CD4-positive, alpha-beta T cell (primary cell): Measurements from ENCODE around the gene TFF1. TPM values are rescaled to one million over a fixed set of nuclear protein-coding genes. Genes with fewer than 3 reads are reported as not detected.

Experiments
- ATAC-seq: fragments of 200-7000 bp; cut with Tn5 transposase; one replicate; pipeline ENCODE4 v1.10.0; 2022; ENCODE audit warnings: mild to moderate bottlenecking; ENCODE audit not compliant: poor library complexity
- CTCF ChIA-PET: fragments of 350-600 bp; sonication (Branson Sonifier 250); formaldehyde crosslinking; loops from one replicate; lab custom pipeline; 2021; ENCODE audit warnings: antibody characterized with exemption, inconsistent platforms; lab: Charles Lee
- POLR2A ChIA-PET: fragments of 350-600 bp; sonication (Branson Sonifier 250); formaldehyde crosslinking; loops from one replicate; lab custom pipeline; 2021; ENCODE audit warnings: antibody characterized with exemption, inconsistent platforms; lab: Charles Lee
- DNase-seq, 14 experiments: peaks; one replicate each; pipeline ENCODE4 v3.0.0-alpha.2; 2013 to 2020; ENCODE audit warnings: mixed read lengths in 2 of 14
- H3K27ac ChIP-seq, 2 donors: one replicate each; pipeline versions ENCODE4 v1.5.1 to v1.7.0; 2013; ENCODE audit warnings: low read length in 2 of 2, low read depth in 1 of 2, mild to moderate bottlenecking in 1 of 2
- H3K27me3 ChIP-seq, 2 experiments: 1 replicate in 1 of 2; 2 replicates in 1 of 2; pipeline versions ENCODE4 v1.6.1 to v1.7.0; 2013; ENCODE audit warnings: low read length in 2 of 2, control low read depth in 1 of 2, mild to moderate bottlenecking in 1 of 2, moderate library complexity in 1 of 2; ENCODE audit not compliant: insufficient read depth in 2 of 2, control insufficient read depth in 1 of 2
- H3K36me3 ChIP-seq: one replicate; pipeline ENCODE4 v1.6.1; 2013; ENCODE audit warnings: low read length, control low read depth; ENCODE audit not compliant: insufficient read depth
- H3K4me1 ChIP-seq: one replicate; pipeline ENCODE4 v1.6.1; 2013; ENCODE audit warnings: low read length, control low read depth; ENCODE audit not compliant: insufficient read depth
- H3K4me3 ChIP-seq: one replicate; pipeline ENCODE4 v1.5.1; 2013; ENCODE audit warnings: mild to moderate bottlenecking, low read length, moderate library complexity
- H3K9me3 ChIP-seq, 2 experiments: 1 replicate in 1 of 2; 2 replicates in 1 of 2; pipeline versions ENCODE4 v1.6.1 to v1.7.0; 2013; ENCODE audit warnings: low read length in 2 of 2, mild to moderate bottlenecking in 2 of 2, control low read depth in 1 of 2, moderate library complexity in 1 of 2; ENCODE audit not compliant: control insufficient read depth in 1 of 2, insufficient read depth in 1 of 2
- H3K27ac Mint-ChIP-seq: one replicate; pipeline ENCODE4 v1.8.0; 2020; ENCODE audit warnings: mixed read lengths
- H3K27me3 Mint-ChIP-seq: one replicate; pipeline ENCODE4 v1.8.0; 2021; ENCODE audit warnings: mixed read lengths
- H3K36me3 Mint-ChIP-seq: one replicate; pipeline ENCODE4 v1.8.0; 2021; ENCODE audit warnings: low read depth, mixed read lengths
- H3K4me1 Mint-ChIP-seq: one replicate; pipeline ENCODE4 v1.8.0; 2021; ENCODE audit warnings: low read depth, mixed read lengths
- H3K4me3 Mint-ChIP-seq: one replicate; pipeline ENCODE4 v1.8.0; 2020; ENCODE audit warnings: mild to moderate bottlenecking, mixed read lengths
- H3K9me3 Mint-ChIP-seq: one replicate; pipeline ENCODE4 v1.8.0; 2020; ENCODE audit warnings: mixed read lengths
- CTCF ChIP-seq: fragments of 200-600 bp; IDR thresholded peaks from one replicate; pipeline ENCODE4 v1.8.0; 2022; ENCODE audit warnings: antibody characterized with exemption, mild to moderate bottlenecking
- intact Hi-C, 2 experiments: fragments of 100-400 bp; cut with DNase I in 1 of 2; cut with micrococcal nuclease in 1 of 2; formaldehyde crosslinking; loops; one replicate each; pipeline versions ENCODE4 v1.15.1 to v1.9.0; 2023 to 2025; cut with DNase I, micrococcal nuclease
- total RNA-seq, 174 experiments: library from RNA in 2 of 174; stranded (reverse) in 2 of 174; gene quantifications; one replicate each; pipeline ENCODE4 v1.2.3 and lab custom pipeline; 2021 to 2026

TFF1 gene
- total RNA-seq, 2 experiments from 2014 or later: not detected

- Mint-ChIP-seq H3K4me1 (no peaks in the 10 kb centered on the region), H3K36me3 (no peaks in the 10 kb centered on the region), H3K9me3 (no peaks in the 10 kb centered on the region), H3K27ac (no peak overlapping the region), H3K27me3 (no peaks in the 10 kb centered on the region), H3K4me3 (no peak overlapping the region)
- H3K36me3 ChIP-seq: no peaks in the 10 kb centered on the region
- intact Hi-C loops: no loop called here
- POLR2A ChIA-PET: no interaction called here
- CTCF ChIA-PET: interaction anchor here (1.3 kb wide), 1 partner anchor 89 kb away, joined by 5 read pairs; no protein-coding TSS in a partner anchor
- no peaks in the 10 kb centered on the region for H3K27me3 ChIP-seq
- H3K27ac ChIP-seq: no peak overlapping the region
- H3K4me3 ChIP-seq: no peak overlapping the region
- peaks cover 0 to 10% of the 10 kb centered on the region in 2 experiments for H3K9me3 ChIP-seq
- peaks cover 6% of the 10 kb centered on the region for H3K4me1 ChIP-seq
- TF ChIP-seq CTCF: no peak
- ATAC-seq (no peak), DNase-seq (no peak)
Observed at GRCh38 chr21:42361286-42361685, 5.0 kb downstream of the TFF1 start.

GRCh38 chr21:42360317-42360716 is 6.0 kb downstream of the TFF1 start:
- Mint-ChIP-seq H3K9me3 (peaks cover 4% of the 10 kb centered on the region), H3K4me1 (no peaks in the 10 kb centered on the region), H3K27me3 (no peaks in the 10 kb centered on the region), H3K27ac (no peak overlapping the region), H3K4me3 (no peak overlapping the region), H3K36me3 (no peaks in the 10 kb centered on the region)
- Histone ChIP-seq H3K9me3 (peaks cover 3 to 10% of the 10 kb centered on the region in 2 experiments), H3K4me1 (peaks cover 6% of the 10 kb centered on the region), H3K36me3 (no peaks in the 10 kb centered on the region), H3K27ac (no peak overlapping the region), H3K4me3 (no peak overlapping the region), H3K27me3 (no peaks in the 10 kb centered on the region)
- no peak for TF ChIP-seq CTCF
- no peak for ATAC-seq
- ChIA-PET POLR2A (no interaction called here), CTCF (no interaction called here)
- no peak for DNase-seq
- intact Hi-C loops: no loop called here

- Histone ChIP-seq H3K27me3 (no peaks in the 10 kb centered on the region), H3K4me1 (peaks cover 6% of the 10 kb centered on the region), H3K27ac (no peak overlapping the region), H3K4me3 (no peak overlapping the region), H3K9me3 (peaks cover 8 to 10% of the 10 kb centered on the region in 2 experiments), H3K36me3 (no peaks in the 10 kb centered on the region)
- CTCF ChIA-PET: no interaction called here
- intact Hi-C loops: no loop called here
- peaks cover 7% of the 10 kb centered on the region for H3K9me3 Mint-ChIP-seq
- TF ChIP-seq CTCF: no peak
- POLR2A ChIA-PET: no interaction called here
- ATAC-seq (no peak), DNase-seq (no peak)
- H3K4me1 Mint-ChIP-seq: no peaks in the 10 kb centered on the region
- no peaks in the 10 kb centered on the region for H3K36me3 Mint-ChIP-seq
- no peaks in the 10 kb centered on the region for H3K27me3 Mint-ChIP-seq
- H3K27ac Mint-ChIP-seq: no peak overlapping the region
- no peak overlapping the region for H3K4me3 Mint-ChIP-seq
Observed at GRCh38 chr21:42358937-42359336, 7.4 kb downstream of the TFF1 start.
